GM18519 (cell line): ENCODE data around the gene TRMT2A.

Experiments
- ATAC-seq: cut with Tn5 transposase; IDR thresholded peaks from one replicate; pipeline ENCODE4 v1.9.1; 2021; ENCODE audit warnings: mild to moderate bottlenecking, moderate library complexity; ENCODE audit not compliant: unreplicated experiment, low FRiP score

Gene TRMT2A

DNA sequence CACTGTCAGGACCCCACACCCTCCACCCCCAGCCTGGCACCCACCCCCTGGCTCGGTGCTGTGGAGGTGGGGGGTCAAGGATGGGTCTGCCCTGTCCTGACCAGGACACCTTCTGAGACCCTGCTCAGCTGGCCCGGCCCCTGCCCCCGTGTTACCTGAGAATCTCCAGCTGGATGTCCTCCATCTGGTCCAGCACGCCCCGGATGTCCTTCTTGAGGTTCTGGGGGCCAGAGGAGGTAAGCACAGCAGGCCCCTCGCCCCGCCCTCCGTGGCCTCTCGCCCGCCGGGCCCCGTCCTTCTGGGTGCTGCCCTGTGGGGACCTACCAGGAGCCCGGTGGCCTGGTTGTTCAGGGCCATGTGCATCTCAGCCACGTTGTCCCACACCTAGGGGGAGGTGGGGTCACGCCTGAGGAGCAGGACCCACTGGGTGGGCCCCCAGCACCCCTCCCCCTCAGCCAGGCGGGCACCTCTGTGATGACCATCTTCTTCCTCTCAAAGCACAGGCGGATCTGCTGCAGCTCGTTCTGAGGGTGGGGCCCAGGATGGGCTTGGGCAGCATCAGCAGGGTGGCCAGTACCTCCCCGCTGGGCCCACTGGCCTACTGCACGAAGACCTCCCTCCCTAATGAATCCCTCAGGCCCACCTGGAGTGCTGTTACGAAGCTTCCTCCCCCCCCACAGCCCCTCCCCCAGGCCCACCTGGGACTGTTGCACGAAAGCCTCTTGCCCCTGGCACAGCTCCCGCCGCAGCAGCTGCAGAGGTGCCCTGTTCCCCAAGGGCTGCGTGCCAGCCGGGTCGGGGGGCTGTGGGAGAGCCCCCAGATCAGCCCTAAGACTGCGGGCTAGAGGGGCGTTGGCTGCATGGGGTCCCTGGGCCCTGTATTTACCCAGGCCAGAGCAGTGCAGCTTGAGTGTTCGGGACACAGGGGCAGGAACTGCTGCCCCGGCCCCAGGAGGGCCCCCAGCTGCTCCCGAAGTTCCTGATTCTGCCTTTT lies 32.5 kb upstream of the TRMT2A start:
- no peak for ATAC-seq

DNA sequence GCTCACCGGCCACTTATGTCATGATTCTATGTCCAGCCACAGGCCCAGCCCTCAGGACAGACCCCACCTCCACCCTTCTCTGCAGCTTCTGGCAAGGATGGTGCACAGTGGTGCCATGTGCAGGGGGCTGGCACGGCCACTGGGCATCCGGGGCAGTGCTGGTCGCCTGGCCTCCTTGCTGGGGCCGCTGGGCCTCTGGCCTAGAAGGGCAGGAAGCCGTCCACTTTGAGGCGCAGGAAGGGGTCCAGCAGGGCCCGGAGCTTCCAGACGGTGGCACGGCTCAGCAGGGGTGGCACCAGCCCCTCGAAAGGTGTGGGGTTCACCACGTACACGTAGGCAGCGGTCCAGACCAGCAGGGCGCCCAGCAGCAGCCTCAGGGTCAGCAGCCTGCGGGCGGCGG lies 31.4 kb upstream of the TRMT2A start:
- ATAC-seq: no peak

DNA sequence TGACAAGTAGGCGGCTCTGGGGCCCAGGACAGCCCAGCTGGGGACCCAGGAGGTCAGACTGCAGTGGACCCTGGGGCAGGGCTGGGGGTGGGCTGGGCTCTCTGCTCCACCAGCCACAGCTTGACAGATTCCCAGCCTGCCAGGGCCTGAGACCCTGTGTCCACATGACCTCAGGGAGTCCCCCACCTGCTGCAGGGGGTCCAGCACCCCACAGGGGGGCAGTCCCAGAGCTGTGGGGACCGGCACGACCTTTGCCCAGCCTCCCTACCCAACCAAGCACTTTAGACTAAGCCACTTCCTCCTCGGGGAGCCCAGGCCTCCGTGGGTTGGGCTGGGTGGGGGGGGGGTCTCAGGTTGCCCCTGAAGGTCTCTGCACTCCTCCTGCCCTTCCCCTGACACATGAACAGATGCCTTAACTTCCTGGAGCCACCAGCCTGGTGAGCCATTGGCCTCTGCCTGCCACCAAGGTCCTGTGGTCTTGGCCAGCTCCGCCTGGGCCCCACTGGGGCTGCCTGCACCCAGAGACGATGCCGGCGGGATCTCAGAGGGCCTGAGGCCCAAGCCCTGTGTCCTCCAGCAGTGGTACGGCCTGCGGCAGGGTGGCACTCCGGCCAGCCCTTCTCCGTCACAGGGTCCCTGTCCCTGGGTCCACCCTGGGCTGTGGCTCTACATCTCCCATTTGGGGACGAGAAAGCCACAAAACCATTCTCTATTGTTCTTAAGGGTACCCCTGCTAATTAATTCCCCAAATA lies 30.4 kb upstream of the TRMT2A start:
- ATAC-seq: no peak

DNA sequence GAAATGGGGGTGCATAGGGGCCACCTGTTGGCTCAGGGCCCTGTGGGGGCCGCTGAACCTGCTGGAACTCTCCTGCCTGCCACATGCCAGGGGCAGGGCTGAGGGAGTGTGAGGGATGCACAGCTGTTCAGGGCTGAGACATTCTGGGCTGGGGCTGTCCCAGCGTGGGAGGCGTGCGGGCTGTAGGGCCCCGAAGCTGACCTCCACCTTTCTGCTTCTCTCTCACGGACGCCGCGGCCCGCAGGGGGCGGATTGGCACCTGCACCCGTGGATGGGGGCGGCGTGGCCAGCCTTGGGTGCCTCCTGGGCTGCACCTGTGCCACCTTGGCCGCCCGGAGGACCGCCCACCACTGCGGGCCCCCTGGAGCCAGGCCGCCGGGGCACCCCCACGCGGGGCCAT lies 29.8 kb upstream of the TRMT2A start:
- no peak for ATAC-seq

DNA sequence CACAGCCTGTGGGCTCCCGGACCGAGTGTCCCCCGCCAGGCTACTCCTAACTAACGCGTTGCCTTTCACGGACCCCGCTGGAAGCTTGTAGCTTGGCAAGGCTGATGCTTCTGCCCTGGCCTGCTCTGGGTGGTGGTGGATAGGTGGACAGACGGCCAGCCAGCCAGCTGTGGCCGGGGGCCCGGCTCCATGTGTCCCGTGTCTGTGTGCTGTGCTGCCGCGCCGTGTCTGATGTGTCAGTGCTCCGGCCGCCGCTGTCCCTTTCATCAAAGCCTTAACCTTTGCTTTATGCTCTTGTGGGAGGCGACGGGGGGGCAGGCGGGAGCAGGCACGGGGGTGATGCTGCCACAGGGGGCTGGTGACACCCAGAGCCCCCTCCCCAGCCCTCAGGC lies 28.8 kb upstream of the TRMT2A start:
- ATAC-seq: no peak

DNA sequence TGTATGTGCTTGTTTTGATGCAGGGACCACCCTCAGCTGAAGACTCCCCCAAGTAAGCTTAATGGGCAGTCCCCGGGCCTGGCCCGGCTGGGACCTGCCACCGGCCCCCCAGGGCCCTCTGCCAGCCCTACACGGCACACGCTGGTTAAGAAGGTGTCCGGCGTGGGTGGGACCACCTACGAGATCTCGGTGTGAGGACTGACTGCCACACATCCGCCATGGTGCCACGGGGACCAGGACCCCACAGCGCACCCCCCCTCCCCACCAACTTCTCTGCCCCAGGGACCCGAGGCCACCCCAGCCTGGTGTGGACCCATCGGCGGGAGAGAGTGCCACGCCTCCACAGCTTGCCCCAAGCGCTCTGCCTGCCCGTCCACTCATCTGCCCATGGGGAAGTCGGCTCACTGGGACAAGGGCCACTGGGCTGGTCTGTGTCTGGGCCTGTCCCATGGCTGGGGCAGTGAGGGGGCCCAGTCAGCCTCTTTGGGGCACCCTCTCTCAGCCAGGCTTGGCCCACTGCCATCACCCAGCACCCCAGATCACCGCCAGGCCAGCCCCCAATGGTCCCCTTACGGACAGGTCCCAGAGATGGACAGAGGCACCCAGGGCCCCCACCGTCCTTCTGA lies 28.3 kb upstream of the TRMT2A start:
- no peak for ATAC-seq

DNA sequence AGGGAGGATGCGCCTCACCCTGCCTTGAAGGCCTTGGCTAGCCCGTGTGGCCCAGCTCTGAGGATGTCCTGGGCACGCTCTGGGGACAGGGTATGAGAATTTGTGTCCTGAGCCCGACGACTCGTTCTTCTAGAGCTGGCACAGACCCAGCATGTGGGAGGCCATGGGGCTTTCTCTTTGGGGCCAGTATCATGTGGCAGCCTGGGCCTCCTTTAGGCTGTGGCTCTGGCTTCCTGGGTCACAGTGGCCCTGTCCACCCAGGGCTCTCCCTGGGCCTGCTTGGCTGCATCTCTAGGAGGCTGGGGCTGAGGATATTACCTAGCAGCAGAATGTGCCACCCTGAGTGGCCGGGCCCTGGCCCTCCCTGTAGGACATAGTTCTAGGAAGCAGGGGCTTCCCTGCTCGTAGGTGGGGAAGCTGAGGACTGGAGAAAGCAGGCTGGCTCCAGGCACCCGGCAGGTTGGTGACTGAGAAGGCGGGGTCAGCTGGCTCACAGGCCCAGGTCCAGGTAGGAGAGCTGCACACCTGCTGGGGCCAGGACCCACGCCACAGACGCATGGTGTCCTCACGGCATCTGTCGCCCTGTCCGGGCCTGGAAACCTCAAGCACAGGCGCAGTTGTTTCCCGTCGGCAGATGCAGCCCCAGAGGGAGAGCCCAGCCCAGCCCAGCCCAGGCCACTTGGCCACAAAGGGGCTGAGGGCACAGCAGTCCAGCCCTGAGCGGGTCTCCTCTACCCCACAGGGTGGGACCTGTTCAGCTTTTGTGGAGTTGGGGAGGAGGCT lies 27.0 kb upstream of the TRMT2A start:
- no peak for ATAC-seq

DNA sequence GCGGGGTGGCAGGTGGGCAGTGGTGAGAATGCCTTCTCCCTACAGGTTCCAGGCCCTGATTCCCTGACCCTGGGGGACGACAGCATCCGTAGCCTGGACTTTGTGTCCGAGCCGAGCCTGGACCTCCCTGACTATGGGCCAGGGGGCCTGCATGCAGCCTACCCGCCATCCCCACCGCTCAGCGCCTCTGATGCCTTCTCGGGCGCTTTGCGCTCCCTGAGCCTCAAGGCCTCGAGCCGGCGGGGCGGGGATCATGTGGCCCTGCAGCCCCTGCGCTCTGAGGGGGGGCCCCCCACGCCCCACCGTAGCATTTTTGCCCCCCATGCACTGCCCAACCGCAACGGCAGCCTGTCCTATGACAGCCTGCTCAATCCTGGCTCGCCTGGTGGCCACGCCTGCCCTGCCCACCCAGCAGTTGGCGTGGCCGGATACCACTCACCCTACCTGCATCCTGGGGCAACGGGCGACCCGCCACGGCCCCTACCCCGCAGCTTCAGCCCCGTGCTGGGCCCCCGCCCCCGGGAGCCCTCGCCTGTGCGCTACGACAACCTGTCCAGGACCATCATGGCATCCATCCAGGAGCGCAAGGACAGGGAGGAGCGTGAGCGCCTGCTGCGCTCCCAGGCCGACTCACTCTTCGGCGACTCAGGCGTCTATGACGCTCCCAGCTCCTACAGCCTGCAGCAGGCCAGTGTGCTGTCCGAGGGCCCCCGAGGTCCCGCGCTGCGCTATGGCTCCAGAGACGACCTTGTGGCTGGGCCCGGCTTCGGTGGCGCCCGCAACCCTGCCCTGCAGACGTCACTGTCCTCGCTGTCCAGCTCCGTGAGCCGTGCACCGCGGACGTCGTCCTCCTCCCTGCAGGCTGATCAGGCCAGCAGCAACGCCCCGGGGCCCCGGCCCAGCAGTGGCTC lies 25.9 kb upstream of the TRMT2A start:
- ATAC-seq: no peak

DNA sequence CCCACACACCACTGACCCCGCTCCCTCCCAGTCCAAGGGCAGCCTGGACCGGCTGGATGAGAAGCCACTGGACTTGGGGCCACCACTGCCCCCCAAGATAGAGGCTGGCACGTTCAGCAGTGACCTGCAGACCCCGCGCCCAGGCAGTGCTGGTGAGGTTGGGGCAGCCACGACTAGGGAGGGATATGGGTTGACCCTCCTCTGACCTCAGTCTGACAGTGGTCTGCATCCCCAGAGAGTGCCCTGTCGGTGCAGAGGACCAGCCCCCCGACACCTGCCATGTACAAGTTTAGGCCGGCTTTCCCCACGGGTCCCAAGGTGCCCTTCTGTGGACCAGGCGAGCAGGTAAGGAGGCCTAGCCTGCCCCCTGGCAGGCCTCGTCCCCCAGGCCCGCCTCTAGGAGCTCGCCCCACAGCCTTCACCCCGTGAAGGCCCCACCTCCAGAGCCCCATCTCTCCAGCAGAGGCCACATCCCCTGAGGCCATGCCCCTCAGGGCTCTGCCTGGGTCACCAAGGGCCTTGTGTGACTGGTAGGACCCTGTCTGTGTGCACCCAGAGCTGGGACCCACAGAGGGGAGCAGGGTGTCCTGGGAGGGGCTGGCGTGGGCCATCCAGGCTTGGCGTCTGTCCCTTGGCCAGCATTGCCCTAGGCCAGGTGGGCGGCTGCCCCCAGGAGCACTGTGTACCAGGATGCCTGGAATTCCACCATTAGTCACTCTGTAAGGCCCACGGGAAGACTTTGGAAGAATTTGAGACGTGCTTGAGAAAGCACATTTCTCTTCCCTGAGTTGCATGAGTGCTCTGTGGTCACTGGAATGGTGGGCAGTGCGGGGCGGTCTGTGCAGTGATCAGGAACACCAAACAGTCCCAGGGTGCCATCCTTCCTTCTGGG lies 24.4 kb upstream of the TRMT2A start:
- no peak for ATAC-seq

DNA sequence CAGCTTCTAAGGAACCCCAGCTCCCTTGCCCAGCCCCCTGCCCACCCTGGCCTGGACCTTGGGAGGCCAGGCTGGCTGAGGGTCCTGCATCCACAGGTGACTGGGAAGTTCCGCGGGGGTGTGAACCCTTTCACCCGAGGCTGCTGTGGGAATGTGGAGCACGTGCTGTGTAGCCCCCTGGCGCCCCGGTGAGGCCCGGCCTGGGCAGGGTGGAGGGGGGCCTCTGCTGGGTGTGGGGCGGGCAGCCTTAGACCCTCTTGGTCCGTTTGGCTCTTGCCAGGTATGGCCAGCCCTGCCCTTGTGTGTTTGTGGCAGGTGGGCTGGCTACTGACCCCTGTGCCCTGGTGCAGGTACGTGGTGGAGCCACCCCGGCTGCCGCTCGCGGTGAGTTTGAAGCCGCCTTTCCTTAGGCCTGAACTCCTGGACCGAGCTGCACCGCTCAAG lies 23.5 kb upstream of the TRMT2A start:
- ATAC-seq: no peak

DNA sequence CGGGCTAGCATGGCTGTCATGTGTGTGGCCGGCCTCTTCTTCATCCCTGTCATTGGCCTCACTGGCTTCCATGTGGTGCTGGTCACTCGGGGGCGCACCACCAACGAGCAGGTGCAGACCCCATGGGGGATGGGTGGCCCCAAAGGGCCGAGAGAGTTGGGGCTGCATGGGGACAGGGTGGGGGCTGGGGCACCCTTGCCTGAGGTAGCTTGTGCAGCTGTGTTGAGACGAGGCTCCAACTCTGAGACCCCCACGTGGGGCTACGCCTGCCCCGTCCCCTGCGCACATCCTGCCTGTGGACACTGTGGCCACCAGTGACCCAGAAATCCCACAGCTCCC lies 23.1 kb upstream of the TRMT2A start:
- ATAC-seq: no peak

DNA sequence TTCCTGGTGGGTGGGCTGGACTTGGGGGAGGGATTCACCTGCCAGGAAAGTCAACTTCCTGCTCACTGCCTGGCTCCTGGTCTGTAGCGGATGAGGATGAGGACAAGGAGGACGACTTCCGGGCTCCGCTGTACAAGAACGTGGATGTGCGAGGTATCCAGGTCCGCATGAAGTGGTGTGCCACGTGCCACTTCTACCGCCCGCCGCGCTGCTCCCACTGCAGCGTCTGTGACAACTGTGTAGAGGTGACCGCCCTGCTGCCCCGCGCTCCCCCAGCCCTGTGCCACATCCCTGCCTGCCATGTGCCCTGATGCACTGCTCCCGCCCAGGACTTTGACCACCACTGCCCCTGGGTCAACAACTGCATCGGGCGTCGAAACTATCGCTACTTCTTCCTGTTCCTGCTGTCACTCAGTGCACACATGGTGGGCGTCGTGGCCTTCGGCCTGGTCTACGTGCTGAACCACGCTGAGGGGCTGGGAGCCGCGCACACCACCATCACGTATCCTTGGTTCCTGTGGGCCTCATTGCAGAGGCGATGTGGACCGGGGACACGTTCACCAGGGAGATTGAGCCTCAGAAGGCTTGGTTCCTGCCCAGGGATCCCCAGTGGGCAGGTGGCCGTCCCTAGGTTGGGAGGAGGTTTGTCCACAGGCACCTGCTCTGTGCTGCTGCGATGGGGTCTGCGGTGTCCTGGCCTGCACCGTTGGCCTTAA lies 22.5 kb upstream of the TRMT2A start:
- no peak for ATAC-seq

DNA sequence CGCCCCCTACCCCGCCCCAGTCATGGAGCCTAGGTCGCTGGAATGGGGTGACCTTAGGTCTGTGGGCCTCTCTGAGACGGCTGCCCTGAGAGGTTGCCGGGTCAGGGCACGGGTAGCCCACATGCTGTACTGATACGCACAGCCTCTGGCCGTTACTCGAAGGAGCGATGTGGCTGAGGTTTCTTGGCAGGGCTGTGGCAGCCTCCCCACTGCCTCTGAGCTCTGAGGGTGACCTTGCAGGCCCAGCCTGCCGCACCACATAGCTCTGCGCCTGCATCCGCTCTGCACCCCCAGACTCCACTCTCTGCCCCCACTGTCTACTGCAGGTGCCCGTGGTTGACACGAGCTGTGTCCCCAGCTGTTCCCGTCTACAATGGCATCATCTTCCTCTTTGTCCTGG lies 21.8 kb upstream of the TRMT2A start:
- no peak for ATAC-seq

DNA sequence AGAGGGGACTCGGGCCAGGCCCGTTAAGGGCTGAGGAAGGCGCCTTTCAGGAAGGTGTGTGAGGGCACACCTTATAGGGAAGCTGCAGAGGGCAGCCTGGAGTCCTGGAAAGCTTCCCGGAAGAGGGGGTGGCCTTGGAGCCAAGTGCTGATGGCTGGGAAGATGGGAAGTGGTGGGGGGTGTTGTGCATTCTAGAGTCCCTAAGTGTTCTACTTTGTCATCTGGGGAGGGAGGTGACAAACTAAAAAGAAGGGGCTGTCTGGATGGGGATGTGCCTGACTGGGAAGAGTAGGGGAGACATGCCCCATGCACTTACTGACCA lies 21.4 kb upstream of the TRMT2A start:
- ATAC-seq: no peak

DNA sequence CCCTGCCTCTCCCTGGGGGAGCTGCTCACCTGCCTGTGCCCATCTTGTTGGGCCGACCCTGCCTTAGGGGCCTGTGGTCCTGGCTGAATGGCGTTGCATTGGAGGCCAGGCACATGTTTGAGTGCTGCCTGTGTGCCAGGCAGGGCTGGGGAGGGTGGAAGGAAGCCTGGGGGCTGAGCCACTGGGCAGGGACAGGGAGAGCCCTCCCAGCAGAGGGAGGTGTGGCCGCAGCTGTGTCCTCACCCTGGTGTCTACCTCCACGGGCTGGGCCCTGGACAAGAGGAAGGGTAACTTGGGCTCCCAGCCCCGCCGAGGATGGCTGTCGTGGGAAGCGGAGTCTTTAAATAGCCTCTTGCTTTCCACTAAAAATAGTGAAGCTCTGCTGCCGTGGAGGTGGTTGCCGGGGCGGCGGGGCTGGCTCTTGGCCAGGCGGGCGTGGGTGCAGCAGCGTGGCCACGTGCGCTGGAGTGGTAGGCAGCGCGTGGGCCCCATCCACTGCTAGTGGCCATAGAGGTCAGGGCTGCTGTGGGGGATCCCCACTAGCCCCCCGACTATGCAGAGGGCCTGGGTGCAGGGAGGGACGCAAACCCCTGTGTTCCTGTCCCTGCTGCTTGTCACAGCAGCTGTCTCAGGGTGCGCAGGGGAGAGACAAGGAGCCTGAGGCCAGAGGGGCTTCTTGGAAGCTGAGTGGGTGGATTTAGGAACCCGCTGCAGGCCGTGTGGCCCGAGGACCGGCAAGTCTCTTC lies 20.8 kb upstream of the TRMT2A start:
- ATAC-seq: no peak

DNA sequence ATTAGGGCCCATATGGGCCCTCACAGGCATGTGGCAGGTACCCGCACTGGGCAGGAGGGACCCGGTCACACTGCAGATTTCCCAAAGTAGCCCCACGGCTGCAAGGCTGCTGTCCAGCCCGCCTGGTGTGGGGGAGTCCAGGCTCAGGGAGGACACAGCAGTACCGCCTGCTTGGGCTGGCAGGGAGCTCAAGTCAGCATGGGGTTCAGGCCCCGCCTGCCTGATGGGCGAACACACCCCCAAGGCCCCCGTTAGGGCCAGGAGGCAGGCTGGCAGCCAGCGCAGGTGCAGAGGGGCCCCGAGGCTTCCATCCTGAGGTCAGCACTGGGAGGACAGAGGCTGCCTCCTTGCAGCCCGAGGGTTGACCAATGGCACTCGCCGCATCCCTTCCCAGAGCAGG lies 20.1 kb upstream of the TRMT2A start:
- ATAC-seq: no peak

DNA sequence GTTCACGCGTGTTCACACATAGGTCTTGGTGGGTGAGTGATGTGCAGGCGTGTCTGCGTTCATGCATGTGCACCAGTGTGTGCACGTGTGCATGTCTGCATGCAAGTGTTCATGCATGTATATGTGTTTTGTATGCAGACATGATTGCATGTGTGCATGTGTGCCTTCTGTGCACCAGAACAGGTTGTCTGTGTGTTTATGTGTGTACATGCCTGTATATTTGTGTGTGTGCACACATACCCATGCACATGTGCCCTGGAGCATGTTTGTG lies 19.5 kb upstream of the TRMT2A start:
- no peak for ATAC-seq
